ENCODE results near the gene ODF2.

Gene ODF2

DNA sequence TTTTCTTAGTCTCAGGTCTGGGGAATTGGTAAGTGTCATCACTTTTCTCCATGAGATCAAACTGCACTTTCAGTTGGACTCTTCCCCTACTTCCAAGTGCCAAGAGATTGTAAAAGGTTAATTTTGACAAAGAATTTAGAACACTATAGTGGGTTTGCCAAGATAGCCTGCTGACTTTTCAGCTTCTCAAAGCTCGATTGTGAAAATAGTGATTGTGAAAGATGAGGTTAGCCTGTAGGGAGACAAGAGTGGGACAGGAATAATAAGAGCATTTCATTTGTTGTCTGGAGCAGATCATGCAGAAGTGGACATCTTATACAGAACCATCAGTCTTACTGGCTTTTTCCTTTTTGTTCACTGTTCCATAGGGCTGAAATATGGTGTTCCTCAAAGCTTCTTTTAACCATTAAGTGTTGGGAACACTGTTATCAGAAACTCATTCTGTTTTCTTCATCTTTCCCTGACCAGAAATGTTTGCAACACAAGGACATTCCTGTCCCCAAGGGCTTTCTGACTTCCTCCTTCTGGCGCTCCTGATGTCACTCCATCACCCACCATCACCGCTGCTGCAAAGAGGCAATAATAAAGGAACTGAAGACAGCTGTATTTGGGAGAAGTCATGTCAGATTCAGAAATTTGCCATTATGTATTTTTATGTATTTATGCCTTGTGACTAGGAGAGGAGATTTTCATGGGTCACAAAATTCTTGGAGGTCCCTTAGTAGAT lies 85.0 kb downstream of the ODF2 start:
- DNase-seq, result no peak

DNA sequence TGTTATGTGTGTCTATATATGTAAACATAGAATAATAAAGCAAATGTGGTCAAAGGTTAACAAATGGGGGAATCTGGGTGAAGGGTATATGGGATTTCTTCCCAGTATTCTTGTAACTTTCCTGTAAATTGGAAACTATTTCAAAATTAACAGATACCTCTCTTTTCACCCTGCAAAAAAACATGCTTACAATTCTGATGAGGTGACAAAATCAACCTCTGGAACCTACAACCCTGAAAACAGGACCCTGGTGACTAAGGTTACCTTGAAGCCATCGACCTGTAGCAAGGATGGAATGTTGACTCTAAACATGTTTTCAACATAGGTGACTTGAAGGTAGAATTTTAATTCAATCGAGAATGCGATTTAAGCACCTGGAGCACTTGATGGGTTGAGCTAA lies 90.7 kb downstream of the ODF2 start:
- no peak for DNase-seq

DNA sequence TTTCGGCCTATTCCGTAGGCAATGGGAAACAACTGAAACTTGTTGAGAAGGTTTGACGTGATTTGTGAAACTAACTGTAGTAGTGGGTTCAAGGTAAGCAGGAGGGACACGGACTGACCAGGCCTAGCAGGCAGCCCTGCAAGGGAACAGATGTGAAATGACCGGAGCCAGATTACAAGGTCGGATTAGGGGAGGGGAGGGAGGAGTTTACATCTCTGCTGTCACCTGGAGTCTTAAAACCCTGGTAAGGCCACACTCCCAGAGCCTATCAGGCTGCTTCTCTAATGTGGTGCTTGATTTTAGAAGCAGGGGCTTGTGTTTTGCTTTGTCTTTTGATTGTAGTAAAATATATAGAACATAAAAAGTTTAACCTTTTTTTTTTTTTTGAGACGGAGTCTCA lies 93.1 kb downstream of the ODF2 start:
- DNase-seq, result no peak

DNA sequence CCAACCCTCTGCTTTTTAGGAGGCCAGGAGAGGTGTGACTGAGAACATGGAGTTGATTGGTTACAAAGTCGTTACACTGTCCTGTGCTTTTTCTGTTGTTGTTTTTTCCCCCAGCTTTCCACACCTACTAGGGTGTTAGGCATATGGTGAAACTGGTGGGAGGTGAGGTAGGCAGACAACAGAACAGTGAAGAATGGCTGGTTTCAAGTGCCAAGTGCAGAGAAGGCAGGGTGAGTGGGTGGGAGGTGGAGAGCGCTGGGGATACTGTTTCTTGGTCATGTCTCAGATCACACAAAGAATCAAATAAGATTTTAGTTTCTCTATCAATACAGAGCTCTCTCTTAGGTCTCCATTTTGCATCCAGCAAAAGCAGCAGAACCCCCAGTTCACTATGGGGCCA lies 94.4 kb downstream of the ODF2 start:
- peak; percentile 73 for DNase-seq
